ENCODE measurements around the gene TTC7B.

TTC7B gene

DNA sequence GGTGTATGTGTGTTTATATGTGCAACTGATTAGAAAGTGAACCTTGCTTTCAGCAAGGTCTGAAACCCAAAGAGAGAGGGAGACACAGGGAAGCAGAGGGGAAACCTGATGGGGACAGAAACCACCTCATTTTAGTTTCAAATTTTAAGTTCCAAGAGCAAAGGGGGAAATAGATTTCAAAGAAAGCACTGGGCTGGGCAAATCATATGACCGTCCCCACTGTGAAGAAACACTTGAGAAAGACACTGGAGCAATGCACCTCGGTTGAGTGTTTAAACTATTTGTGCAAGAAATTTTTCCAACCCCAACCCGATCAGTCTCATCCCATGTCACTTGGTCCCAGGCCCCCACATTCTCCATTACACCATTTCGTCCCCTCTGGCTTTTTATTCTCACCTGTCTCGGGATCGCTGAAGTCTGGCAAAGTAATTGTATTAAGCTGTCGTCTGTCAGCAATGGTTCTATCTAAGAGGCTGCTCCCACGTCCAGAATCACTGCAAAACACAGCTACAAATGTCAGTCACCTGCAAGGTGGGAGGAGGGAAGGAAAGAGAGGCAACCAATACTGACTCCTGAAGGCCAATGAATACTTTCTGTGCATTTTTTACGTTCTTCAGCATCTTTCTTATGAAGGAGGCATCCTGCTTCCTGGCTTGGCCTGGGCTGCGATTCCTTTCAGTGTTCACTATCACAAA is 205.7 kb downstream of the TTC7B start:
- TF ChIP-seq, protein P1, sequence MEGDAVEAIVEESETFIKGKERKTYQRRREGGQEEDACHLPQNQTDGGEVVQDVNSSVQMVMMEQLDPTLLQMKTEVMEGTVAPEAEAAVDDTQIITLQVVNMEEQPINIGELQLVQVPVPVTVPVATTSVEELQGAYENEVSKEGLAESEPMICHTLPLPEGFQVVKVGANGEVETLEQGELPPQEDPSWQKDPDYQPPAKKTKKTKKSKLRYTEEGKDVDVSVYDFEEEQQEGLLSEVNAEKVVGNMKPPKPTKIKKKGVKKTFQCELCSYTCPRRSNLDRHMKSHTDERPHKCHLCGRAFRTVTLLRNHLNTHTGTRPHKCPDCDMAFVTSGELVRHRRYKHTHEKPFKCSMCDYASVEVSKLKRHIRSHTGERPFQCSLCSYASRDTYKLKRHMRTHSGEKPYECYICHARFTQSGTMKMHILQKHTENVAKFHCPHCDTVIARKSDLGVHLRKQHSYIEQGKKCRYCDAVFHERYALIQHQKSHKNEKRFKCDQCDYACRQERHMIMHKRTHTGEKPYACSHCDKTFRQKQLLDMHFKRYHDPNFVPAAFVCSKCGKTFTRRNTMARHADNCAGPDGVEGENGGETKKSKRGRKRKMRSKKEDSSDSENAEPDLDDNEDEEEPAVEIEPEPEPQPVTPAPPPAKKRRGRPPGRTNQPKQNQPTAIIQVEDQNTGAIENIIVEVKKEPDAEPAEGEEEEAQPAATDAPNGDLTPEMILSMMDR (IDR thresholded peaks at IDR 0.05; ENCODE audit: borderline replicate concordance, insufficient read depth, low read depth, low read length): no peak
- no peak overlapping the region for H3K4me3 ChIP-seq (ENCODE audit: low read depth, low read length)

DNA sequence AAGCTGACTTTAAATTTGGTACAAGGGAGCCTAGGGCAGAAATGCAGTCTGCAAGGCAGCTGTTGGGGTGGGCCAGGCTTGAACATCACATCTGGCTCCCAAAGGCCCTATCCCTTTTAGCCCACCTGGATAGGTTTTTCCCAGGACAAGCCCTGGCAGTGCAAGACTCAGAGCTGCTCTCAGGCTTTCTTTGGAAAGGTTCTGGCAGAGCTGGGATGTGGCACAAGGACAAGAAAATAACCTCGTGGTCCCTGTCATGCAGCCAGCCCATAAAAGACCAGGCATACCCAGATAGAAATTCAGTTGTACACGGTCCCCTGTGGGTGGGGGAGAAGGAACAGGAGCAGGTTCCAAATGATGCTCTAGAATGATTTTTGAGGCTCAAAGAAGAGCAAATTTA is 206.9 kb downstream of the TTC7B start:
- TF ChIP-seq, protein P1 (IDR thresholded peaks at IDR 0.05; ENCODE audit: borderline replicate concordance, insufficient read depth, low read depth, low read length): no peak
- H3K4me3 ChIP-seq (ENCODE audit: low read depth, low read length): no peak overlapping the region

DNA sequence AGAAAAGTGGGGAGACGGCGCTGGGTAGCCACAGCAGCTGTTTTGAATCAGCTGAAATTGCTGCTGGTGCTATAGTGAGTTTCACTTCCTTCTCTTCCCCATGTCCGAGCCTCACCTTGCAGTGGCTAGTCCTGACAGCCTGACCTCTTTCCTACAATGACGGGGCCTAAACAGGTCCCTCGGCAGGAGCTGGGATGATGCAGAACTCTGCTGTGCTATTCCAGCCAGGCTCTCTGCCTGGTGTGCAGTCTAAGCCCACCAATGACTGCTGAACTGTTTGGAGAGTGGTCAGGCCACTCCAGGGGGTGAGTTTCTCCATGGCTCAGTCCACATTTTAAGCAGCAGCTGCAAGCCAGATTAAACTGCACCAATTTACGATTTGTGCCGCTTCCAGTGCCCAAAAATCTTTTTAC is 207.3 kb downstream of the TTC7B start:
- TF ChIP-seq, protein P1 (IDR thresholded peaks at IDR 0.05; ENCODE audit: borderline replicate concordance, insufficient read depth, low read depth, low read length): no peak
- no peak overlapping the region for H3K4me3 ChIP-seq (ENCODE audit: low read depth, low read length)

DNA sequence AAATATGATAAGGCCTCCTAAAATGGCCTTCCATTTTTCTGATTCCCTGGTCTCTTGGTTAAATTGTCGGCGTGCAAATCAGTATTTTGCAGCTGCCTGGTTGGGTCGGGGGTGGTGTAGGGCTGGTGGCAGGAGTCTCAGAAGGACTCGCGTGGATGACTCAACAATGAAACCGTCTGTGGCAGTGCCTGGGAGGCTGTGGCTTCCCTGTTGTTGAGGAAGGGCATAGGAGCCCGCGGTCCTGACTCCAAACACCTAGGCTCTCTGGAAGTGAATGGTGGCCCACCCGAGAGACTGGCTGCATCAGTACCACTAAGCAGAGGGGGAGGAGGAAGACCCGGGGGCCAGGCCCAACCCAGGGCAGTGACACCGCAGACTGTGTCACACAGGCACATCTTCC is 207.9 kb downstream of the TTC7B start:
- TF ChIP-seq, protein P1 (IDR thresholded peaks at IDR 0.05; ENCODE audit: borderline replicate concordance, insufficient read depth, low read depth, low read length): no peak
- no peak overlapping the region for H3K4me3 ChIP-seq (ENCODE audit: low read depth, low read length)

DNA sequence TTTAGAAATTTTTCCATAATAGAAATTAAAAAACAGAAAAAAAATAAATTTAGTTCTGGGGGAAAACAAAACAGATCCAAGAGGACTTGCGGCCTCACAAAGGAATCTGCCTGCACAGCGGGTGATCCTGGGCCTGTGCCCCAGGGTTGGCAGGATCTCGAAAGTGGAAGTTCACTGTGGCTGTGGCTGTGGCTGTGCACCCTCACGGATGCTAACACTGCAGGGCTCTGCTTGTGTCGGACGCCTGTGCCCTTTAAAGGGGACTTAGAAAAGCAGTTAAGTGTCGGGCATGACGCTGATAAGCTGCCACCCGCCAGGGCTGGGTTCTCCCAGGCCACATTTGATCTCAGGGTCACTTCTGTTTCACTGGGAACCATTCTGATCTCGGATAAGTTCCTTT is 209.1 kb downstream of the TTC7B start:
- H3K4me3 ChIP-seq (ENCODE audit: low read depth, low read length): no peak overlapping the region
- TF ChIP-seq, protein P1 (IDR thresholded peaks at IDR 0.05; ENCODE audit: borderline replicate concordance, insufficient read depth, low read depth, low read length): no peak

DNA sequence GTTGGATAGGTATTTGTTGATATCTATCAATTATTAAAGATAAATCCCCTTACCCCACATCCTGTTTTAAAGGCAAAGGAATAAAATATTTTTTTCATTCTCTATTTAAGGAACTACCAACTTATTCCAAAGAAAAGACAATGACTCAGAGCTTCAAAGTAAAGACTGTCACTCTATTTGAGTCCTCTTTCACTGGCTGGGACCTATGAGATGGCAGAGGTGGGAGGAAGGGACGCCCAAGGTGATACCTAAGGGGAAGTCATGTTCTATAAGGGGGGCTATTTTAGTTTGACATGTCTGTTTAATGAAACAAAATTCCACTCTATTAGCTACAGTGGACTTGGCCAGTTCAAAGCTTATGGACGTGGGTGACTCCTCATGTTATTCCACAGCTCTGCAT is 209.8 kb downstream of the TTC7B start:
- TF ChIP-seq, protein P1 (IDR thresholded peaks at IDR 0.05; ENCODE audit: borderline replicate concordance, insufficient read depth, low read depth, low read length): no peak
- no peak overlapping the region for H3K4me3 ChIP-seq (ENCODE audit: low read depth, low read length)

DNA sequence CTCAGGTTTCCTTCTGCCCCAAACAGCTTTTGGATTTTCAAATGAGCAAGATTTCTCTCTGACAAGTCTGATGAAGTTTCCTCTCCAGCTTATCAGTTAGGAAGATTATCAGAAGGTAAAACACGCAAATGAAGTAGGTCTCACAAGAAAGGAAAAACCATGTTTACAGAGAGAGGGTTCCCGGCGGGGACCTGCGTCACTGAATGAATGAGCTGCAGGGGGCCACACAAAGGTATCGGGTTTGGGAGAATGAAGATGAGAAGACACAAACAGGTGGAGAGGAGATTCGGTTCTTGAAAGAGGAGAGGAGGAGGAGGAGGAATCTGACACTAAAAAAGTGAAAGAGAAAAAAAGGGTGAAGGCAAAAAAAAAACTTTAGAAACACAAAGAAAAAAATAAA is 210.8 kb downstream of the TTC7B start:
- H3K4me3 ChIP-seq (ENCODE audit: low read depth, low read length): no peak overlapping the region
- TF ChIP-seq, protein P1 (IDR thresholded peaks at IDR 0.05; ENCODE audit: borderline replicate concordance, insufficient read depth, low read depth, low read length): no peak
